ENCODE data around the gene CELF2.
"Not testable (repeated sequence)": the region's sequence is repeated elsewhere in the genome, so short reads cannot be mapped to it uniquely, and the experiment has no call there.

Gene CELF2

DNA sequence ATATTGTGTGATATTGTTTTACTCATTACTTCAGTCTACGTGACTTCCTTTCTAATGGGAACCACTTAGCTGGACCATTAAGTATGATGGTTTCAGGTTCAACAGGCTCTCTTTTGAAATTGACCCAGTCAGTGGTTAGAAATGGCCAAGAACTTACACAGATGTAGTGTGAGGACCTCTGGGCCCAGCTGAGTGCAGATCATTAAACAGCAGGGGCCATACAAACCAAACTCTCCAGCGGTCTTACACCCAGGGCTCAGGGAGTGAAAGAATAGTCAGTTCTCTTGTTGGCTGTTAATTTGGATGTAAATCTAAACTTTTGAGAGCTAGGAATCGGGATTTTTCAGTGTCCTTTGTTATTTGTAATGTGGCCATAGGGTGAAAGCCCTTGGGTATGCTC lies 107.3 kb downstream of the CELF2 start:
- no peaks in the 10 kb centered on the region for H3K27me3 ChIP-seq (ENCODE audit: control insufficient read depth, insufficient read depth, low read length)
- H3K79me2 ChIP-seq, result no peaks in the 10 kb centered on the region
- H3K9ac ChIP-seq, result no peak overlapping the region
- no peak overlapping the region for H3K4me2 ChIP-seq (ENCODE audit: low read length)
- H3K4me1 ChIP-seq, result no peaks in the 10 kb centered on the region
- no peak overlapping the region for H3K27ac ChIP-seq
- TF ChIP-seq, protein P1, sequence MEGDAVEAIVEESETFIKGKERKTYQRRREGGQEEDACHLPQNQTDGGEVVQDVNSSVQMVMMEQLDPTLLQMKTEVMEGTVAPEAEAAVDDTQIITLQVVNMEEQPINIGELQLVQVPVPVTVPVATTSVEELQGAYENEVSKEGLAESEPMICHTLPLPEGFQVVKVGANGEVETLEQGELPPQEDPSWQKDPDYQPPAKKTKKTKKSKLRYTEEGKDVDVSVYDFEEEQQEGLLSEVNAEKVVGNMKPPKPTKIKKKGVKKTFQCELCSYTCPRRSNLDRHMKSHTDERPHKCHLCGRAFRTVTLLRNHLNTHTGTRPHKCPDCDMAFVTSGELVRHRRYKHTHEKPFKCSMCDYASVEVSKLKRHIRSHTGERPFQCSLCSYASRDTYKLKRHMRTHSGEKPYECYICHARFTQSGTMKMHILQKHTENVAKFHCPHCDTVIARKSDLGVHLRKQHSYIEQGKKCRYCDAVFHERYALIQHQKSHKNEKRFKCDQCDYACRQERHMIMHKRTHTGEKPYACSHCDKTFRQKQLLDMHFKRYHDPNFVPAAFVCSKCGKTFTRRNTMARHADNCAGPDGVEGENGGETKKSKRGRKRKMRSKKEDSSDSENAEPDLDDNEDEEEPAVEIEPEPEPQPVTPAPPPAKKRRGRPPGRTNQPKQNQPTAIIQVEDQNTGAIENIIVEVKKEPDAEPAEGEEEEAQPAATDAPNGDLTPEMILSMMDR (IDR thresholded peaks at IDR 0.05), result no peak
- no peaks in the 10 kb centered on the region for H3K9me3 ChIP-seq (ENCODE audit: control insufficient read depth, low read length)
- H3K36me3 ChIP-seq (ENCODE audit: control insufficient read depth, insufficient read depth, low read length), result no peaks in the 10 kb centered on the region
- H2AFZ ChIP-seq, result no peak overlapping the region
- no peak overlapping the region for H3K4me3 ChIP-seq (ENCODE audit: low read depth, low read length)

DNA sequence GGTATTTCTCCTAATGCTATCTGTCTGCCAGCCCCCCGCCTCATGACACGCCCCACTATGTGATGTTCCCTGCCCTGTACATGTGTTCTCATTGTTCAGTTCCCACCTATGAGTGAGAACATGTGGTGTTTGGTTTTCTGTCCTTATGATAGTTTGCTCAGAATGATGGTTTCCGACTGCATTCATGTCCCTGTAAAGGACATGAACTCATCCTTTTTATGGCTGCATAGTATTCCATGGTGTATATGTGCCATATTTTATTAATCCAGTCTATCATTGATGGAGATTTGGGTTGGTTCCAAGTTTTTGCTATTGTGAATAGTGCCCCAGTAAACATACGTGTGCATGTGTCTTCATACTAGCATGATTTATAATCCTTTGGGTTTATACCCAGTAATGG lies 109.3 kb downstream of the CELF2 start:
- H3K79me2 ChIP-seq; H3K9me3 ChIP-seq (ENCODE audit: control insufficient read depth, low read length); H3K27me3 ChIP-seq (ENCODE audit: control insufficient read depth, insufficient read depth, low read length); H3K4me1 ChIP-seq; H3K4me3 ChIP-seq (ENCODE audit: low read depth, low read length); H3K27ac ChIP-seq; H3K9ac ChIP-seq; H2AFZ ChIP-seq; H3K4me2 ChIP-seq (ENCODE audit: low read length); H3K36me3 ChIP-seq (ENCODE audit: control insufficient read depth, insufficient read depth, low read length): not testable (repeated sequence)

DNA sequence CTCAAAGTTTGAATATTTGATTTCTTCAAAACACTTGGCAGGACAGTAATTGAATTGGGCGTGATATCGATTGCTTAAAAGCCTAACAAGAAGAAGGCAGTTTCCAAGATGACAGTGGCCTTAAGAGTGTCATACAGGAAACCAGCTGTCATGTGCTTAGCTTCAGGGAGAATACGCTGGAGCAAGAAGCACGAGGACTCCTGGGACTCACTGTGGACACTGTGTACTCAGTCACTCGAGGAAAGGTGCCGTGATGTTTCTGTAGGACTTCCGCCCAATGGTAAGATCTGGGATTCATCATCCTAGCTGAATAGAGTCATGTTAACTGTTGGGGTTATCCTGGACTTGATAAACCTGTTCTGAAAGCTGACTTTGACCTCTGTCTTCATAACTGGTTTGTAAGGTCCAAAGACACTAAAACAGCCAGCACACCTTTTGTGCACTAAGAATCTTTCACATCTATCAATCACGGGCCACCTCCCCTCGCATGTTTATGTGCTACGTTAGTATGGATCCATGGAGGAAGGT lies 113.5 kb downstream of the CELF2 start:
- H3K4me2 ChIP-seq (ENCODE audit: low read length), result no peak overlapping the region

DNA sequence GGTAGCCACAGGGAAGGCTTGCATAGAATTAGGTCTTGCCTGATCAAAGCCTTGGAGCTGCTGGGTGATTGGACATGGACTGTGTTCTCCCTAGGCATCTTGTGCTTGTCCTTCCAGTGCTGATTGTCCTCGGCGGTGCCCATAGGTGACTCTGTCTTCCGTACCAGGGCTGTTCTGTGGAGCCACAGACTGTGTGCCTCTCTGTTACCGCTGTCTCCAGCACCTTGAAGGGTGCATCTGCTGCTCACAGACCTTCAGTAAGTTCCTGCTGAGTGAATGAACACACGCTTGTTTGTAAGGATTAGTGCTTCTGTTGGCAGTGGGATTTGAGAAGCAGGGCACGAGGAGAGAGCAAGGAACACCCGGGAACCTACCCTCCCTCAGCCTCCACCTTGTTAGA lies 116.7 kb downstream of the CELF2 start:
- H3K9ac ChIP-seq, result no peak overlapping the region
- H3K4me2 ChIP-seq (ENCODE audit: low read length), result no peak overlapping the region
- H3K4me1 ChIP-seq, result no peaks in the 10 kb centered on the region
- H3K27me3 ChIP-seq (ENCODE audit: control insufficient read depth, insufficient read depth, low read length), result no peaks in the 10 kb centered on the region
- no peak overlapping the region for H2AFZ ChIP-seq
- no peaks in the 10 kb centered on the region for H3K36me3 ChIP-seq (ENCODE audit: control insufficient read depth, insufficient read depth, low read length)
- H3K27ac ChIP-seq, result no peak overlapping the region
- no peaks in the 10 kb centered on the region for H3K79me2 ChIP-seq
- no peaks in the 10 kb centered on the region for H3K9me3 ChIP-seq (ENCODE audit: control insufficient read depth, low read length)
- H3K4me3 ChIP-seq (ENCODE audit: low read depth, low read length), result no peak overlapping the region
- TF ChIP-seq, protein P1 (IDR thresholded peaks at IDR 0.05), result no peak

More for the DNA sequence above, 113.5 kb downstream of the CELF2 start:
- Histone ChIP-seq H3K27me3 (ENCODE audit: control insufficient read depth, insufficient read depth, low read length) (no peaks in the 10 kb centered on the region), H2AFZ (no peak overlapping the region), H3K4me1 (no peaks in the 10 kb centered on the region), H3K36me3 (ENCODE audit: control insufficient read depth, insufficient read depth, low read length) (no peaks in the 10 kb centered on the region), H3K9me3 (ENCODE audit: control insufficient read depth, low read length) (no peaks in the 10 kb centered on the region), H3K27ac (no peak overlapping the region), H3K79me2 (no peaks in the 10 kb centered on the region), H3K9ac (no peak overlapping the region), H3K4me3 (ENCODE audit: low read depth, low read length) (no peak overlapping the region)
- TF ChIP-seq, protein P1 (IDR thresholded peaks at IDR 0.05), result no peak

DNA sequence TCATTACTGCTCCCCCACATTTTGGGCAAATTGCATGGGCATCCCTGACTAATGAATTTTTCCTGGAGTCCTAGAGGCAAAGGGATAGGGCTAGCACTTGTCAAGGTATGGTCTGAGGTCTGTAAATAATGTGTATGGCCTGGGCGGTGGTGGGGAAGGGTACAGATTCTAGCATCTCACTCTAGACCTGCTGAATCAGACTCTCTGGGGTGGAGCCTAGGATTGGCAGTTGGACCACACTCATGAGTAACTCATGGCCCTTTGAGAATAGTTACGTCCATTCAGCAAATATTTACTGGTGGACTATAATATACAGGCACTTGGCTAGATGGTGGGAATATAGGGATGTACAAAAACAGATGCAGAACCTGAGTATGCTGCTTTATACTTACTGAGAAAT lies 118.0 kb downstream of the CELF2 start:
- H3K4me1 ChIP-seq, result no peaks in the 10 kb centered on the region
- H3K9me3 ChIP-seq (ENCODE audit: control insufficient read depth, low read length), result no peaks in the 10 kb centered on the region
- TF ChIP-seq, protein P1 (IDR thresholded peaks at IDR 0.05), result no peak
- H3K9ac ChIP-seq, result no peak overlapping the region
- H3K27ac ChIP-seq, result no peak overlapping the region
- H3K4me2 ChIP-seq (ENCODE audit: low read length), result no peak overlapping the region
- no peaks in the 10 kb centered on the region for H3K27me3 ChIP-seq (ENCODE audit: control insufficient read depth, insufficient read depth, low read length)
- no peaks in the 10 kb centered on the region for H3K36me3 ChIP-seq (ENCODE audit: control insufficient read depth, insufficient read depth, low read length)
- H3K4me3 ChIP-seq (ENCODE audit: low read depth, low read length), result no peak overlapping the region
- H3K79me2 ChIP-seq, result no peaks in the 10 kb centered on the region
- no peak overlapping the region for H2AFZ ChIP-seq

Measured in parathyroid adenoma (tissue), 2 donors.